Fibroblast of peridontal ligament (primary cell): ENCODE results near the gene PRAMEF27.
"Not testable (repeated sequence)": the region's sequence is repeated elsewhere in the genome, so short reads cannot be mapped to it uniquely, and the experiment has no call there.

Experiments
- DNase-seq: peaks from one replicate; pipeline ENCODE4 v3.0.0-alpha.2; 2010; ENCODE audit errors: extremely low read depth

PRAMEF27 gene

DNA sequence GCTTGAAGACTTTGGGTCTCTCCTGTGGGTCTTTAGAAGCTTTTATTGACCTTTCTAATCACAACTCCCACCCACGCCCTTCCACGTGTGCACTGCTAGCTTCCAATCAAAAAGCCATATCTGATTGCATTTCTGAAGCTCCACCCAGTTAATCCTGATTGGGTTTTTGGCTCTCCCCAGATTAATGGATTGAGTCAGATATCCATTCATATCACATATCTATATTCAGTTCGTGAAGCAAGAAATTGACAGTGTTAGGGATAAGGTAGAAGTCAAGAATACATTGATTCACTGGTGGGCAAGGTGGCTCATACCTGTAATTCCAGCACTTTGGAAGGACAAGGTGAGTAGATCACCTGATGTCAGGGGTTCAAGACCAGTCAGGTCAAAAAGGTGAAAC, at the start of gene PRAMEF27:
PRAMEF27 (minus strand) TSS at position 101 of the 400 bp plus-strand sequence. CDS start 2,916 bp downstream, outside the sequence.
- DNase-seq, result not testable (repeated sequence)

DNA sequence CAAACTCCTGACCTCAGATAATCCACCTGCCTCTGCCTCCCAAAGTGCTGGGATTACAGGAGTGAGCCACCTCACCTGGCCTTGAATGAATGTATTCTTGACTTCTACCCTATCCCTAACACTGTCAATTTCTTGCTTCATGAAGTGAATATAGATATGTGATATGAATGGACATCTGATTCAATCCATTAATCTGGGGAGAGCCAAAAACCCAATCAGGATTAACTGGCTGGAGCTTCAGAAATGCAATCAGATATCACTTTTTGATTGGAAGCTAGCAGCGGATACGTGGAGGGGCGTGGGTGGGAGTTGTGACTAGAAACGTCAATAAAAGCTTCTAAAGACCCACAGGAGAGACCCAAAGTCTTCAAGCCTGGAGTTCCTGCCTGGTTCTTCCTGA, 14.1 kb upstream of the PRAMEF27 start, which contains the start of gene PRAMEF25:
PRAMEF25 (plus strand) TSS at position 301 of the 400 bp plus-strand sequence. CDS start 2,920 bp downstream, outside the sequence.
- not testable (repeated sequence) for DNase-seq

DNA sequence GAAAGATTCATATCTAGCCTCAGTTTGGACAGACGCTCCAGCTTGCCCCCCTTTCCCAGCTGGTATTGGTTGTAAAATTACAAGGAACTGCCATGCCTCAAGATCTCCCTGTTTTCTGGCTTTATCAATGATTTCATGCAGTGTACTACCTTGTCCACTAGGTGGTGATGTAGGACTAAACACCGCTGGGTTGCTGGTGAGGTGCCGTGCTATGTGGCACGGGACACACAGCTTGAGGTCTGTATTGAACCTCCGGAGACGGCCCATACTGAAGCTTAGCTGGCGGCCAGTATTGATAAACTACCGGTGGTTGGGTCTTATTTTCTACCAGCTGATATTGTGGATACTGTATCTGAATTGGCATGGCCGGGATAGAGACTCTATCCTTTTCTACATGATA, 36.5 kb downstream of the PRAMEF27 start:
- DNase-seq, result not testable (repeated sequence)

DNA sequence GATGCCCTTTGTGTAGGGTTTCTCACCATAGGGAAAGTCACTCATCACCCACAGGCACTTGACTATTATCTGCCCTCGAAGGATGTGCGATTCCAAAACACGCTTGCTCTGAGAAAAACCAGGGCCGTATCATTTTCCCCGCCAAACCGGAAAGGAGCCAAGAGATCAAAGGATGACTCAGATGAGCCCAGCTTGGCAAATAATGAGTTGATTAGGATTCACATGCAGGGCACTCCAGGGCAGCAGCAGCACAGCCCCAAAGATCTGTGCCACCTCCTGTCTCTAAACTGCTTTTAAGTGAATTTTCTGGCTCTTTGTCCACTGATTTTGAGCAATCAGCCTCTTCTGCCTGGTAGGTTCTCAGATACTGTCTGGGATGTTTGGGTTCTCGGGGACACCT, 44.4 kb downstream of the PRAMEF27 start:
- DNase-seq, result not testable (repeated sequence)

DNA sequence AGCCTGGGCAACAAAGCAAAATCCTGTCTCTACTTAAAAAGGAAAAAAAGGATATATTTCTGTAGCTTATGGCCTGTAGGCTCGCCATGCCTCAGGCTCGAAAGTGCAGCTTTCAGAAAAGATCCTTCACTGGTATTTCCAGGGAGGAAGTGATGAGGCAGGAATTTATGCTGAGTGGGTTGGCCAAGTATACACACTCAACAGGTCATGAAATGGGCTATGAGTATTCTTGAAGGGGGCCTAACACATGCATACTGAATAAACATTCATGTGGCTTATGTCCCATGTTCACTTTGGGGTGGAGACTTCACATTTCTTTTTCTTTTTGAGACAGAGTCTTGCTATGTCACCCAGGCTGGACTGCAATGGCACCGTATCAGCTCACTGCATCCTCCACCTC, 47.0 kb downstream of the PRAMEF27 start:
- DNase-seq, result not testable (repeated sequence)

DNA sequence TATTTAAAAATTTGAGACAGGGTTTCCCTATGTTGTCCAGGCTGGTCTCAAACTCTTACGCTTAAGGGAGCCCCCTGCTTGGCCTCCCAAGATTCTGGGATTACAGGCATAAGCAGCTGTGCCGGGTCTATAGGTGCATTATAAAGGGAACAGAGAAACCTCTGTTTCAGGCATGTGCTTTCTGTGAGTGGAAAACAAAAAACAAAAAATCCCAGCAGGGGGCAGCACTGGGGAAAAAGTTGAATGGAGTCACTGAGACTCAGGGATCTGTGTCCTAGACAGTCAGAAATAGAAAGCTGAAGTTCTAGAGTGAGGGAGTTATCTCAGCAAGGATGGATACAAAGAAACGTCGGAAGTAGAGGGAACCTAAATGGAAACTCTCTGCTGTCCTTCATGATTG, 50.6 kb downstream of the PRAMEF27 start:
- not testable (repeated sequence) for DNase-seq
